OCI-LY7 (cell line): ENCODE measurements around the gene OTUB1. TPM values are rescaled to one million over a fixed set of nuclear protein-coding genes. Genes with fewer than 3 reads are reported as not detected.

ENCODE experiments used
- BruUV-seq: library from RNA; stranded (reverse); fragments of 400-500 nt; replicated peaks from 2 replicates; lab custom pipeline; 2021; lab: Mats Ljungman, UMichigan
- CTCF ChIA-PET: fragments of 300-600 bp; sonication (Branson Sonifier 250); formaldehyde crosslinking; loops from one replicate; lab custom pipeline; 2022; ENCODE audit warnings: antibody characterized with exemption; ENCODE audit not compliant: unreplicated experiment; lab: Charles Lee
- POLR2A ChIA-PET: fragments of 300-600 bp; sonication (Branson Sonifier 250); formaldehyde crosslinking; loops from one replicate; lab custom pipeline; 2022; ENCODE audit warnings: antibody characterized with exemption; lab: Charles Lee
- DNase-seq: peaks from one replicate; pipeline ENCODE4 v3.0.0-alpha.2; 2015; ENCODE audit warnings: low spot score
- H2AFZ ChIP-seq: fragments of 200-600 bp; sonication (generic), shearing (Covaris generic); 2 replicates; pipeline ENCODE4 v1.6.1; 2014; ENCODE audit warnings: mild to moderate bottlenecking, antibody characterized with exemption, low read length, moderate library complexity
- H3K27ac ChIP-seq: fragments of 200-600 bp; sonication (generic); 2 replicates; pipeline ENCODE4 v1.5.1; 2014; ENCODE audit warnings: mixed run types, low read depth, mild to moderate bottlenecking, moderate library complexity, low read length, inconsistent platforms; ENCODE audit not compliant: poor library complexity, severe bottlenecking
- H3K36me3 ChIP-seq: fragments of 200-600 bp; sonication (generic); 2 replicates; pipeline ENCODE4 v1.6.1; 2014; ENCODE audit warnings: mild to moderate bottlenecking, antibody characterized with exemption, low read length, moderate library complexity, mixed read lengths; ENCODE audit not compliant: insufficient read depth
- H3K4me1 ChIP-seq: fragments of 200-600 bp; sonication (generic); 2 replicates; pipeline ENCODE4 v1.5.1; 2014; ENCODE audit warnings: mild to moderate bottlenecking, low read length; ENCODE audit not compliant: insufficient read depth, poor library complexity, severe bottlenecking
- H3K4me2 ChIP-seq: fragments of 200-600 bp; sonication (generic); 2 replicates; pipeline ENCODE4 v1.6.1; 2014; ENCODE audit warnings: mild to moderate bottlenecking, low read length
- H3K4me3 ChIP-seq: fragments of 200-600 bp; sonication (generic); 2 replicates; pipeline ENCODE4 v1.5.1; 2014; ENCODE audit warnings: mild to moderate bottlenecking, low read depth, low read length; ENCODE audit not compliant: poor library complexity, severe bottlenecking
- H3K79me2 ChIP-seq: fragments of 200-600 bp; sonication (generic); 2 replicates; pipeline ENCODE4 v1.6.1; 2016; ENCODE audit warnings: low read depth, mild to moderate bottlenecking, low read length, moderate library complexity, mixed read lengths; ENCODE audit not compliant: insufficient read depth
- H3K9me2 ChIP-seq: fragments of 200-600 bp; sonication (generic); 2 replicates; pipeline ENCODE4 v1.6.1; 2016; ENCODE audit warnings: mild to moderate bottlenecking, low read length, mixed read lengths; ENCODE audit not compliant: insufficient read depth
- H3K9me3 ChIP-seq: fragments of 200-600 bp; sonication (generic); 2 replicates; pipeline ENCODE4 v1.6.1; 2014; ENCODE audit warnings: mild to moderate bottlenecking, mixed run types, low read length, mixed read lengths
- H4K20me1 ChIP-seq: fragments of 200-600 bp; sonication (generic); 2 replicates; pipeline ENCODE4 v1.6.1; 2014; ENCODE audit warnings: mild to moderate bottlenecking, antibody characterized with exemption, low read length, moderate library complexity, mixed read lengths; ENCODE audit not compliant: insufficient read depth
- CTCF ChIP-seq: fragments of 200-600 bp; sonication (generic); conservative IDR thresholded peaks from 2 replicates; pipeline ENCODE4 v1.5.1; 2014; ENCODE audit warnings: mild to moderate bottlenecking, antibody characterized with exemption, low read length, moderate library complexity, mixed read lengths
- EZH2phosphoT487 ChIP-seq: fragments of 200-600 bp; sonication (generic); IDR thresholded peaks from 2 replicates; pipeline ENCODE4 v1.6.1; 2018; ENCODE audit warnings: low read depth, borderline replicate concordance, mild to moderate bottlenecking, mixed run types, antibody characterized with exemption, low read length, moderate library complexity, mixed read lengths
- intact Hi-C: fragments of 100-400 bp; cut with micrococcal nuclease; formaldehyde crosslinking; loops from one replicate; pipeline ENCODE4 v1.10.0; 2022; ENCODE audit not compliant: unreplicated experiment
- total RNA-seq, 2 experiments: library from RNA; depleted of rRNA in 1 of 2; stranded (reverse); fragments of >200 nt in 1 of 2; shearing (Covaris generic) in 1 of 2; gene quantifications; 2 replicates each; pipeline ENCODE4 v1.2.3, GENCODE V29; 2014 to 2022

The OTUB1 gene
- total RNA-seq, 2 experiments from 2014 or later, result 72.4 to 88.1 TPM

GRCh38 chr11:64001484-64002420 is 15.5 kb downstream of the OTUB1 start:
- intact Hi-C loops, result no loop called here
- no peak for DNase-seq

GRCh38 chr11:64003807-64004589 is 17.8 kb downstream of the OTUB1 start:
- POLR2A ChIA-PET, result no interaction called here
- no peak for TF ChIP-seq EZH2phosphoT487
- TF ChIP-seq CTCF, result no peak
- H3K9me3 ChIP-seq, result no peaks in the 10 kb centered on the region
- no peak overlapping the region for H2AFZ ChIP-seq
- peaks cover 9% of the 10 kb centered on the region for H3K4me1 ChIP-seq
- BruUV-seq, result no TSS peak
- intact Hi-C loops, result no loop called here
- no peak overlapping the region for H3K4me3 ChIP-seq
- no peak overlapping the region for H3K4me2 ChIP-seq
- DNase-seq, result no peak
- H3K79me2 ChIP-seq, result no peaks in the 10 kb centered on the region
- H4K20me1 ChIP-seq, result no peaks in the 10 kb centered on the region
- H3K36me3 ChIP-seq, result peaks cover 9% of the 10 kb centered on the region; the same call in 1 of the 2 replicates
- CTCF ChIA-PET, result no interaction called here
- H3K27ac ChIP-seq, result no peak overlapping the region
- H3K9me2 ChIP-seq, result no peaks in the 10 kb centered on the region

More at GRCh38 chr11:64001484-64002420, 15.5 kb downstream of the OTUB1 start:
- H2AFZ ChIP-seq, result no peak overlapping the region
- peaks cover 31% of the 10 kb centered on the region for H3K36me3 ChIP-seq
- no peak overlapping the region for H3K4me2 ChIP-seq
- no peaks in the 10 kb centered on the region for H3K79me2 ChIP-seq
- no peak overlapping the region for H3K4me3 ChIP-seq
- H3K27ac ChIP-seq, result no peak overlapping the region
- no peaks in the 10 kb centered on the region for H3K9me3 ChIP-seq
- POLR2A ChIA-PET, result interaction anchor here (0.6 kb wide), 2 partner anchors 24 to 31 kb away, joined by 5 to 8 read pairs; no protein-coding TSS in a partner anchor
- BruUV-seq, result no TSS peak
- CTCF ChIA-PET, result interaction anchor here (0.6 kb wide), 1 partner anchor 40 kb away, joined by 3 read pairs; no protein-coding TSS in a partner anchor
- H4K20me1 ChIP-seq, result no peaks in the 10 kb centered on the region
- H3K4me1 ChIP-seq, result peaks cover 9% of the 10 kb centered on the region
- H3K9me2 ChIP-seq, result no peaks in the 10 kb centered on the region
- TF ChIP-seq CTCF (no peak), EZH2phosphoT487 (no peak)
